ENCODE measurements around the gene SLC6A5.

SLC6A5 gene

GRCh38 chr11:20668844-20669819 lies 69.7 kb downstream of the SLC6A5 start, which contains the start of gene NELL1:
Gene NELL1 (plus strand): TSS chr11:20669586.
- DNase-seq (ENCODE audit: low read depth in 2 of 2) = no peak

- no peak for DNase-seq (ENCODE audit: low read depth in 2 of 2)
Observed at GRCh38 chr11:20669820-20670684, 70.6 kb downstream of the SLC6A5 start.

DNA sequence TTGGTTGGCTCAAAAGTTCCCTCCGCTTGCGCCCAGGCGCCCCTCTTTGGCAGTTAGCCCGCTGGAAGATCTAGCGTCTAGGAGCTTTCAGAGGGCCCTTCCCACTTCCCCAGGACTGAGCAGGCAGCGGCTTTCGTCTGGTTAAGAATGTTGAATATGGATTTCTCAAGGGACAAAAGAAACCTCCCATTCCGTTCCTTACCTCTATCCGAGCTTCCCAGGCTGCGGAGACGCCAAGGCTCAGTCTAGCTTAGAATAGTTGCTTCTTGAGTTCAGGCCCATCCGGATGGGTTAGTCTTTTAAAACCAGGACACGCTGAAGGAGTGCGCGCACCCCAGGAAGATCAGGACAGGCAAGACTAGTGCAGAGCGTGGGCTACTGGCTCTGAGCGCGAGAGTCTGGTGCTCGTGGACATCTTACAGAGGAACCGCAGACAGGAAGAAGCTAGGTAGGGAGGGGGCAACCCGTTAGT lies 71.6 kb downstream of the SLC6A5 start:
- DNase-seq (ENCODE audit: low read depth in 2 of 2) = no peak

DNA sequence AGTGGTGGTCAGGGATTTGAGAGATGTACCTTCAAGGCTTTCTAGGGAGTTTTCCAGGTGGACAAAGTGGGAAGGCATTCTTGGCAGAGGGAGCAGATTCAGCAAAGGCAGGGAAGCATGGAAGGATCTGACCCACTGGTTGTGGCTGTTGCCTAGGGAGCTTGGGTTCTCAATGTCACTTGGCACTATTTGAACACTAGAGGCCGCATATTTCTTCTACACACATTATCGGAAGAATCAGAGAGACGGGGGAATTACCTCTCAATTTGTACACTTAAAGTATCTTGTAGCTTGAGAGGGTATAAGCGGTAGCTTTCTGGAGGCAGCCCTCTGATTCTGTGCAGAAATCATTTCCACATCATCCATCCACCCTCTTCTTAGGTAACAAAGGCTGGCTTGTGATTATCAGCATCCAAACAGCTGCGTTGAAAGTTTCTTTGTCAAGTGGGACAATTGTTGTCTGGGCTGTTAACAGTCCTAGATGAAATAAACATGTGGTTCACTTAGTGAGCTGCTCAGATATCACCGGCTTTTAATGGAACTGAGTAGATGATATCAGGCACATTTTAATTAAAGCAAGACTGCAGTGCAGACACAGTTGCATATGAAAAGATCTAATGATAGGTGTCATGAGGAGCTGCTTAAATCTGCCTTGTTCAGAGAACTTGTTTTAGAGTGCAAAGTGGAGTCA lies 72.6 kb downstream of the SLC6A5 start:
- DNase-seq (ENCODE audit: low read depth in 2 of 2) = no peak

DNA sequence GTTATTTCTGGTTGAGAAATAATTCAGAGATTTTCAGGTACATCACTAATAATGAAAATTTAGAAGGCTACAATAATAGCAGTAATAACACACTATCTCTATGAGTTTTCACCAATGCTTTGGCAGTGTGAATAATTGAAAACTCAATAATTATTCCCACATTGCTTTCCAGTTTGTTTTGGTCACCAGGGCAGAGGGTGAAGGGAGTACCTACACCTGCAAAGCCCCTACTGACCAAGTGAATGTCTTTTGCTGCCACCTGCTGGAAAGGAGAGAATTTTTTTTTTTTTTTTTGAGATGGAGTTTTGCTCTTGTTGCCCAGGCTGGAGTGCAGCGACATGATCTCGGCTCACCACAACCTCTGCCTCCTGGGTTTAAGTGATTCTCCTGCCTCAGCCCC lies 73.2 kb downstream of the SLC6A5 start:
- DNase-seq (ENCODE audit: low read depth in 2 of 2) = no peak

DNA sequence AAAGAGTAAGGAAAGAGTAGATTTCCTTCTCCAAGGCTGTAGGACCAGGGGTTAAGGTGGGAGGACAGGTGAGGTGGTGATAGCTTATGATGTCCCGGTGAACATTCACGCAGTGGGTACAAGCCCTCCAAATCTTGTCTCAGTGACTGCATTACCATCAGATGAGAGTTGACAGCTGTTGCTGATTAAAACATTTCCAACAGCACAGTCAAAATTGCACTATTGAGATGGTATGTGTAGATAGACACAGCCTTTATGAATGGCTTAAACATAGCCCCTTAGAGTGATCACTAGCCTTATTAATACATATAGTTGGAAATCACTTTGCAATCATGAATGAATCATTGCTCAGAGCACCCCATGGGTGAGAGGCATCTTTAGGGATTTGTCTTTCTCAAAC lies 77.2 kb downstream of the SLC6A5 start:
- no peak for DNase-seq (ENCODE audit: low read depth in 2 of 2)

DNA sequence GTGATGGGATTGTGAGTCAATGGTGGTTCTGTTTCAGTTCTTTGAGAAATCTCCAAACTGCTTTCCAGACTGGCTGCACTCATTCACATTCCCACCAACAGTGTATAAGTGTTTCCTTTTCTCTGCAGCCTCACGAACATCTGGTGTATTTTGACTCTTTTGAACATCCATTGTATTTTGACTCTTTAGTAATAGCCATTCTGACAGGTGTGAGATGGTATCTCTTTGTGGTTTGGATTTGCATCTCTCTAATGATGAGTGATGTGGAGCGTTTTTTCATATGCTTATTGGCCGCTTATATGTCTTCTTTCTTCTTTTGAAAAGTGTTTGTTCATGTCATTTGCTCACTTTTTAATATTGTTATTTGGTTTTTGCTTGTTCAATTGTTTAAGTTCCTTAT lies 89.4 kb downstream of the SLC6A5 start:
- no peak for DNase-seq (ENCODE audit: low read depth in 2 of 2)

- DNase-seq (ENCODE audit: low read depth in 2 of 2) = no peak
Observed at GRCh38 chr11:20707876-20708275, 108.5 kb downstream of the SLC6A5 start.

All from stimulated activated CD4-positive, alpha-beta T cell treated with anti-CD3 and anti-CD28 coated beads, Interleukin-4, amount 100 ng/mL, for 48 hours (primary cell).